Vagina (tissue), 2 donors: ENCODE measurements around the gene KMT2E. TPM values are rescaled to one million over a fixed set of nuclear protein-coding genes. Genes with fewer than 3 reads are reported as not detected.
"Not testable (repeated sequence)": the region's sequence is repeated elsewhere in the genome, so short reads cannot be mapped to it uniquely, and the experiment has no call there.

Source experiments
- DNase-seq, 2 donors: peaks; one replicate each; pipeline ENCODE4 v3.0.0-alpha.2; 2017; ENCODE audit errors: extremely low spot score in 2 of 2
- H3K27ac ChIP-seq: fragments of 200-600 bp; sonication (generic); one replicate; pipeline ENCODE4 v1.5.1; 2019
- H3K27me3 ChIP-seq: fragments of 200-600 bp; sonication (generic); one replicate; pipeline ENCODE4 v1.5.1; 2019
- H3K36me3 ChIP-seq, 2 donors: fragments of 200-600 bp; sonication (generic); one replicate each; pipeline ENCODE4 v1.5.1; 2017 to 2019
- H3K4me1 ChIP-seq: fragments of 200-600 bp; sonication (generic); one replicate; pipeline ENCODE4 v1.5.1; 2019
- H3K4me3 ChIP-seq, 2 donors: fragments of 200-600 bp; sonication (generic); 1 replicate in 1 of 2; 2 replicates in 1 of 2; pipeline ENCODE4 v1.5.1; 2016 to 2019
- H3K9me3 ChIP-seq: fragments of 200-600 bp; sonication (generic); one replicate; pipeline ENCODE4 v1.5.1; 2019
- POLR2A ChIP-seq, 2 donors: fragments of 450-650 bp; IDR thresholded peaks; one replicate each; pipeline ENCODE4 v1.6.1; 2017; ENCODE audit warnings: antibody characterized with exemption in 2 of 2, mild to moderate bottlenecking in 2 of 2, moderate library complexity in 2 of 2
- POLR2AphosphoS5 ChIP-seq, 2 donors: sonication (generic); formaldehyde crosslinking; IDR thresholded peaks; one replicate each; pipeline ENCODE4 v1.9.0; 2017; ENCODE audit warnings: antibody characterized with exemption in 2 of 2, mild to moderate bottlenecking in 2 of 2, low read depth in 1 of 2; ENCODE audit not compliant: insufficient read depth in 1 of 2
- intact Hi-C: fragments of 100-400 bp; cut with DNase I; formaldehyde crosslinking; loops from one replicate; pipeline ENCODE4 v1.15.1; 2023
- total RNA-seq: library from RNA; depleted of rRNA; stranded (reverse); fragments of >200 nt; gene quantifications from one replicate; pipeline ENCODE4 v1.2.3, GENCODE V29; 2016
- TF ChIP-seq, protein P1 (sequence below), 3 experiments: fragments of 450-650 bp in 2 of 3; fragments of 200-600 bp in 1 of 3; sonication (generic) in 1 of 3; IDR thresholded peaks; one replicate each; pipeline ENCODE4 v1.5.1; 2017 to 2019; ENCODE audit warnings: antibody characterized with exemption in 3 of 3, mild to moderate bottlenecking in 2 of 3, moderate library complexity in 2 of 3

KMT2E gene
- total RNA-seq, 1 donor from 2014 or later = 98.7 TPM

DNA sequence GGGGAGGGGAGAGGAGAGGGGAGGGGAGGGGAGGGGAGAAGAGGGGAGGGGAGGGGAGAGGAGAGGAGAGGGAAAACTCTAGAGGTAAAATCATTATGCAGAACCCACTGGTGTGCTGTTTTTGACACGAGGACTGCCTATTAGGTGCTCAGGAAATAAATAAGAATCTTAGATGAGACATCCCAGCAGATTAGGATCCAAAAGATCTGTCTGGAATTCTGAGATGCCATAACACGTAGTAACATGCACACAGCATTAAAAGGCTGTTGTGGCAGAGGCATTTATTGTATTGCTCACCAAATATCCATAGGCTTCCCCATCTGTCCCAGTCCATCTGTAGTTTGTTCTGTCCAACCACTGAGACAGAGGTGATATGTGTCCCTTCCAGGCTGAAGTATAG is 40.8 kb upstream of the KMT2E start:
- no peak for DNase-seq
- TF ChIP-seq, protein P1, sequence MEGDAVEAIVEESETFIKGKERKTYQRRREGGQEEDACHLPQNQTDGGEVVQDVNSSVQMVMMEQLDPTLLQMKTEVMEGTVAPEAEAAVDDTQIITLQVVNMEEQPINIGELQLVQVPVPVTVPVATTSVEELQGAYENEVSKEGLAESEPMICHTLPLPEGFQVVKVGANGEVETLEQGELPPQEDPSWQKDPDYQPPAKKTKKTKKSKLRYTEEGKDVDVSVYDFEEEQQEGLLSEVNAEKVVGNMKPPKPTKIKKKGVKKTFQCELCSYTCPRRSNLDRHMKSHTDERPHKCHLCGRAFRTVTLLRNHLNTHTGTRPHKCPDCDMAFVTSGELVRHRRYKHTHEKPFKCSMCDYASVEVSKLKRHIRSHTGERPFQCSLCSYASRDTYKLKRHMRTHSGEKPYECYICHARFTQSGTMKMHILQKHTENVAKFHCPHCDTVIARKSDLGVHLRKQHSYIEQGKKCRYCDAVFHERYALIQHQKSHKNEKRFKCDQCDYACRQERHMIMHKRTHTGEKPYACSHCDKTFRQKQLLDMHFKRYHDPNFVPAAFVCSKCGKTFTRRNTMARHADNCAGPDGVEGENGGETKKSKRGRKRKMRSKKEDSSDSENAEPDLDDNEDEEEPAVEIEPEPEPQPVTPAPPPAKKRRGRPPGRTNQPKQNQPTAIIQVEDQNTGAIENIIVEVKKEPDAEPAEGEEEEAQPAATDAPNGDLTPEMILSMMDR (IDR thresholded peaks at IDR 0.05) = no peak
- TF ChIP-seq POLR2AphosphoS5 (IDR thresholded peaks at IDR 0.05; ENCODE audit: insufficient read depth in 1 of 2, low read depth in 1 of 2) (no peak), POLR2A (IDR thresholded peaks at IDR 0.05) (no peak)

DNA sequence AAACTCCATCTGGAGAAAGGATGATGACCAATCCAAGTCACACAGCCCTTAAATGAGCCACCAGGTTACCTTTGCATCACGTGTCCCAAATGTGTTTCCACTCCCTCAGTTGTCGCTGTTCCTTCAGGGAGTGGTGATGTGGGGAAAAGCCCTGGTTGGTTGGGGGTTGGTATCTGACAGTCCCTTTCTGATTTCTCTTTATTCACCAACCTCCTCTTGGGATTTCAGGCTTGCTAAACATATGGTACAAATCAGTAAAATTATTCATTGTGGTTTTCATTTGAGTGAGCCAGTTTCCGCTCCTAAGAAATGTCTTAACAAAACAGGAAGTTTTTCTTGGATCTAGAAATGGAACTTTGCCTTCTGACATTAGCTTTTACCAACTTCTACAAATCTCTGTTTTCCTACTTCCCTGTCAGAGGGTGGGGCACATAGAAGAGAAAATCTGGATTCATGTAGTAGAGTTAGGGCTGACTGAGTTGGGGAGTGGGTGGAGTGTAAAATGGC is 40.0 kb upstream of the KMT2E start:
- TF ChIP-seq POLR2AphosphoS5 (IDR thresholded peaks at IDR 0.05; ENCODE audit: insufficient read depth in 1 of 2, low read depth in 1 of 2) = peak in 1 of 2 donors; percentile 49
- TF ChIP-seq, protein P1 (IDR thresholded peaks at IDR 0.05) = no peak
- no peaks in the 10 kb centered on the region for H3K9me3 ChIP-seq
- DNase-seq = no peak
- no peaks in the 10 kb centered on the region for H3K27me3 ChIP-seq
- intact Hi-C loops = no loop called here
- H3K36me3 ChIP-seq = no peaks in the 10 kb centered on the region
- H3K4me1 ChIP-seq = peaks cover 79% of the 10 kb centered on the region
- H3K4me3 ChIP-seq = no peak overlapping the region
- peak overlapping the region; percentile 65 for H3K27ac ChIP-seq

More for the DNA sequence above, 40.8 kb upstream of the KMT2E start:
- H3K36me3 ChIP-seq = no peaks in the 10 kb centered on the region
- intact Hi-C loops = no loop called here
- peaks cover 72% of the 10 kb centered on the region for H3K4me1 ChIP-seq
- no peaks in the 10 kb centered on the region for H3K9me3 ChIP-seq
- no peak overlapping the region for H3K4me3 ChIP-seq
- H3K27me3 ChIP-seq = no peaks in the 10 kb centered on the region
- H3K27ac ChIP-seq = peak overlapping the region; percentile 65

DNA sequence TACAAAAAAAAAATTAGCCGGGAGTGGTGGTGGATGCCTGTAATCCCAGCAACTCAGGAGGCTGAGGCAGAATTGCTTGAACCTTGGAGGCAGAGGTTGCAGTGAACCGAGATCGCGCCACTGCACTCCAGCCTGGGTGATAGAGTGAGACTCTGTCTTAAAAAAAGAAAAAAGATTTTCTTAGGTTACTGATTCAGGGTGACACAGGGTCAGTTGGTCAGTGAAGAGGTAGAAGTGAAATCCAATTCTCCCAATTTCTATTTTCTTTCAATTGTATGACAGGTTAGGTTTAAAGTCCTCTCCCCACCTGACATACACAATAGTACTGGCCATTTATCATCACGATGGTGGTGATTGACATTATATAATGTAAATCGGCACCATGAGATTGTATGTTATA is 38.5 kb upstream of the KMT2E start:
- DNase-seq, intact Hi-C loops, H3K4me3 ChIP-seq, H3K9me3 ChIP-seq, H3K36me3 ChIP-seq, H3K27me3 ChIP-seq, H3K27ac ChIP-seq: not testable (repeated sequence)
- H3K4me1 ChIP-seq = peaks cover 85% of the 10 kb centered on the region

DNA sequence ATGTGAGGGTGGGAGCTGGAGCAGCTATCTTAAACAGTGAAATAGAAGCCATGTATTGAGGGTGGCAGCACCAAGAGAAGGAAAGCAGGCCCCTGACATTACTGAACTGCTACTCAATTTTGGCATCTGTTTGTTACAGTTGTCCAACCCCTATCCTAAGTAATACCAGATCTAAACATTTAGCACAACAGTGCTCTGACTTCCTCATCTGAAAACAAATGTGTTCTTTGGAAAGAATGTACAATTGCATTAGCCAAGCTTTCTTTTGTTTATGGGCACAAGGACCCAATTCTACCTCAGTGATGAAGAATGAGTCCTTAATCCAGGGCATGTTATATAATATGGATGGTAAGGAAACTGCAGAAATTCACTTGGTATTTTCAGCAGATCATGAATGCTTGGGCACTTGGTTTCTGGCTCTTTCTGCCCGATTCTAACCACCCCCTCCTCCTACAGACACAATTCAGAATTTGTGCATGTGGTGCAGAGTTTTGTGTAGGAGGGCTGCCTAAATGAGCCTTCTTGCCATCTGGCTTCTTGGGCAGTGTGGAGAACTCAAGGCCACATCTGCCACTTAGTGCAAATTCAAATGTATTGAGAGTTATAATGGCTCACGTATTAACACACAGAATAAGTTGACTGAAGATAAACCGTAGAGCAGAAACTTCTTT is 36.9 kb upstream of the KMT2E start:
- no peak for DNase-seq
- TF ChIP-seq, protein P1 (IDR thresholded peaks at IDR 0.05) = no peak
- TF ChIP-seq POLR2AphosphoS5 (IDR thresholded peaks at IDR 0.05; ENCODE audit: insufficient read depth in 1 of 2, low read depth in 1 of 2) (no peak), POLR2A (IDR thresholded peaks at IDR 0.05) (no peak)
- peak overlapping the region; percentile 80 for H3K27ac ChIP-seq
- no peak overlapping the region for H3K4me3 ChIP-seq
- H3K9me3 ChIP-seq = no peaks in the 10 kb centered on the region
- no peaks in the 10 kb centered on the region for H3K36me3 ChIP-seq
- H3K27me3 ChIP-seq = no peaks in the 10 kb centered on the region
- H3K4me1 ChIP-seq = peaks cover 82% of the 10 kb centered on the region
- intact Hi-C loops = no loop called here

DNA sequence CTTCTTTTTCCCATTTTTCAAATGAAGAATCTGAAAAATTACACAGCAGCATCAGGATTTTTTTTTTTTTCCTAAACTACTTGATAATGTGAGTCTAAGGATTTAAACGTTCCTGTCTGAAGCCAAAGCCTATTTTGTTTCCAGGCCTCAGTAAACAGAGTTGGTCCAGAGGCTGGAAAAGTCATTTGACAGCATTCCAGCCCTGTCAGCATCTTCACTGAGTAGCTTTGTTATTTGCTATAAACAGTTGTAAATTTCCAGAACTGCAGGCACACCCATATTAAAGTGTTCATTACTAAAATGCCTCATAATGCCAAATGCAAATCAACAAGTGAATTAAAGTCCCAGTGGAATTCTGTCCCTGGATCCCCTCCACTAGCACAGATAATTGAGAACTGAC is 35.5 kb upstream of the KMT2E start:
- DNase-seq = no peak

DNA sequence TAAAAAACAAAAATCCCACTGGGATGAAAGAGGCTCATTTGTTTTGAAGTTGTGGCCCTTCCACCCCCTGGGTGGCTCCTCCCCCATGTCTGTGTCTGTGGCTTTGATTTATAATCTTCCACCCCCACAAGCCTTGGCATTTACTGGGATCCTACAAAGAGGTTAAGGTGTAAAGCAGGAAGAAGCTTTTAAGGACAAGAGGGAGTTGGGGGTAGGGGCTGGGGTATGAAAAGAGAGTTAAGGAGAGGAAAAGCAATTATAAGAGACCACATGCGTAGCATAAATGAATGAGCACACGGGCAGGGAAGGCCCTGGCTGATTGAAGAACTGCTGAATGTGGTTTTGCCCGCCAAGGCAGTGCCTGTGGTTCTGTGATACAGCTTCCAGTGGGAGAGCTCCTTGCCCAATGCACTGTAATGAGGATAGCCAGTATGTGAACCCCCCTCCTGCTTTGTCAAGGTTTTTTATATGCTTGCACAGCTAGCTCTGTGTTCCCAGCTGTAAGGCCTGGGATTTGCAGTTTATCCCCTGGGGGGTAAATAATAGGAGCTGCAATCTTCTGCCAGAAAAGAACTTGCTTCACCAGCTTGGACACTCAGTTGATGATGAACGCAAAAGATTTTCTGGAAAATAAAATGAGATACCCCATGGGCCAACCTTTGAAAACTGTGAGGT is 34.7 kb upstream of the KMT2E start:
- Histone ChIP-seq H3K9me3 (no peaks in the 10 kb centered on the region), H3K4me3 (no peak overlapping the region), H3K27ac (peak overlapping the region; percentile 80), H3K36me3 (no peaks in the 10 kb centered on the region), H3K4me1 (peaks cover 80% of the 10 kb centered on the region), H3K27me3 (no peaks in the 10 kb centered on the region)
- TF ChIP-seq POLR2A (IDR thresholded peaks at IDR 0.05) (no peak), POLR2AphosphoS5 (IDR thresholded peaks at IDR 0.05; ENCODE audit: insufficient read depth in 1 of 2, low read depth in 1 of 2) (peak in 1 of 2 donors; percentile 30)
- TF ChIP-seq, protein P1 (IDR thresholded peaks at IDR 0.05) = no peak
- DNase-seq = no peak
- intact Hi-C loops = no loop called here

More for the DNA sequence above, 35.5 kb upstream of the KMT2E start:
- no peak overlapping the region for H3K4me3 ChIP-seq
- peaks cover 86% of the 10 kb centered on the region for H3K4me1 ChIP-seq
- intact Hi-C loops = no loop called here
- H3K27ac ChIP-seq = peak overlapping the region; percentile 80
- H3K27me3 ChIP-seq = no peaks in the 10 kb centered on the region
- H3K36me3 ChIP-seq = no peaks in the 10 kb centered on the region
- H3K9me3 ChIP-seq = no peaks in the 10 kb centered on the region
- no peak for TF ChIP-seq POLR2A (IDR thresholded peaks at IDR 0.05)
- peak in 1 of 2 donors; percentile 79 for TF ChIP-seq POLR2AphosphoS5 (IDR thresholded peaks at IDR 0.05; ENCODE audit: insufficient read depth in 1 of 2, low read depth in 1 of 2)
